Activated effector memory CD4-positive, alpha-beta T cell treated with Interleukin-2 at 50 U/mL for 16 hours (primary cell): ENCODE results near the gene GRN.
A peak's percentile ranks its signal among the peaks of the same experiment; 100 is the strongest.
"Not testable (repeated sequence)": the region's sequence is repeated elsewhere in the genome, so short reads cannot be mapped to it uniquely, and the experiment has no call there.

Experiments used
- DNase-seq: peaks from one replicate; pipeline ENCODE4 v3.0.0-alpha.2; 2020

The GRN gene

GRCh38 chr17:44383861-44384260, 38.8 kb downstream of the GRN start:
- no peak for DNase-seq

GRCh38 chr17:44384281-44384822, 39.2 kb downstream of the GRN start:
- no peak for DNase-seq

GRCh38 chr17:44384823-44385286, 39.8 kb downstream of the GRN start:
- no peak for DNase-seq

- DNase-seq = peak; percentile 71
These were observed 40.4 kb downstream of the GRN start for GRCh38 chr17:44385287-44386181.

- no peak for DNase-seq
These were observed 41.1 kb downstream of the GRN start for GRCh38 chr17:44386182-44386525.

GRCh38 chr17:44387804-44388203, 42.7 kb downstream of the GRN start:
- no peak for DNase-seq

GRCh38 chr17:44389281-44389680, 44.2 kb downstream of the GRN start, which contains the start of gene ITGA2B:
Gene ITGA2B, minus strand, starts transcription at chr17:44389649. Its CDS starts 176 bp downstream, at chr17:44389473.
- DNase-seq = no peak

GRCh38 chr17:44389723-44390202, 44.7 kb downstream of the GRN start:
- no peak for DNase-seq

- no peak for DNase-seq
These were observed 45.3 kb downstream of the GRN start for GRCh38 chr17:44390250-44390870.

- DNase-seq = not testable (repeated sequence)
These were observed 49.0 kb downstream of the GRN start for GRCh38 chr17:44394112-44394511.

GRCh38 chr17:44394833-44395232, 49.7 kb downstream of the GRN start:
- DNase-seq = no peak

GRCh38 chr17:44396946-44397345, 51.8 kb downstream of the GRN start:
- no peak for DNase-seq

- no peak for DNase-seq
These were observed 52.7 kb downstream of the GRN start for GRCh38 chr17:44397479-44398440.

- DNase-seq = no peak
These were observed 53.9 kb downstream of the GRN start for GRCh38 chr17:44398692-44399691.

- no peak for DNase-seq
These were observed 55.2 kb downstream of the GRN start for GRCh38 chr17:44400226-44400847.
